GM19467 (cell line): Measurements from ENCODE around the gene MPIG6B.

Experiments
- ATAC-seq: cut with Tn5 transposase; IDR thresholded peaks from one replicate; pipeline ENCODE4 v1.9.1; 2021; ENCODE audit warnings: mild to moderate bottlenecking, moderate library complexity; ENCODE audit not compliant: unreplicated experiment

The MPIG6B gene

GRCh38 chr6:31765559-31765909 is 42.4 kb downstream of the MPIG6B start:
- no peak for ATAC-seq

DNA sequence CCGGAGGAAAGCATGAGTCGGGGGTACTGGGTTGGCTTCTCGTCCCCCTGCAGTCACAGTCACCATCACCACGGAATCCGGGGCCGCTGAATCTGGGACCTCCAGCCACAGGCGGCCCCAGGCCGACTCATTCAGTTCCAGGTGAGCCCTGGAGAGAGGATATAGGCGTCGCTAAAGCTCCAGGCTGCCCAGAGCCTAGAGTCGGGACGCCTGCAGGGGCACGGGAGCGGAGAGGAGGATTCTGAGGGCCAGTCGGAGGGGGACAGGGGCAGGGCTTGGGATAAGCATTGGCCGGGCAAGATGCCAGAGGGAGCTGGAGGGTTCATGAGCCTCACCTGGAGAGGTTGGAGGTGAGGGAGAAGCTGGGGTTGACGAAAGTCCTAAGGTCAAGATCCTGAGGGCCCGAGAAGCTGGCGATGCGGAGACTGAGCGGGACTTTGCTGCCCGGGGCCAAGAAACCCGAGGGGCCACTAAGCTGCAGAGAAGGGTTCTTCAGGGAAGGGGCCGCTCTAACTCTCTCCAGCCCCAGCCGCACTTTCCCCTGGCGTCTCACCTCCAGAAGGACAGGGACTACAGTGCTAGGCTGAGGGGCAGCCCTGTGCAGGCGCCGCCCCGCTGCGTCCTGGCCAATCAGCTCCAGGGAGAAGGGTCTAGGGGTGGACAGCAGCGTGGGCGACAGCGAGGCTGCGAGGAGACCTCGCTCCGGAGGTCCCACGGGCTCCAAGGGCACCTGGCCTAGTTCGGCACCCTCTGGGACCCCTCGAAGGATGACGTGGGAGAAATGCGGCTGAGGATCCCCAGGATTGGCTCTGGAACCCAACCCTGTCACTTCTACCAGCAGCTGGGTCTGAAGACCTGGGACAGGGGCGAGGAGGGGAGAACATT is 43.0 kb downstream of the MPIG6B start:
- no peak for ATAC-seq

DNA sequence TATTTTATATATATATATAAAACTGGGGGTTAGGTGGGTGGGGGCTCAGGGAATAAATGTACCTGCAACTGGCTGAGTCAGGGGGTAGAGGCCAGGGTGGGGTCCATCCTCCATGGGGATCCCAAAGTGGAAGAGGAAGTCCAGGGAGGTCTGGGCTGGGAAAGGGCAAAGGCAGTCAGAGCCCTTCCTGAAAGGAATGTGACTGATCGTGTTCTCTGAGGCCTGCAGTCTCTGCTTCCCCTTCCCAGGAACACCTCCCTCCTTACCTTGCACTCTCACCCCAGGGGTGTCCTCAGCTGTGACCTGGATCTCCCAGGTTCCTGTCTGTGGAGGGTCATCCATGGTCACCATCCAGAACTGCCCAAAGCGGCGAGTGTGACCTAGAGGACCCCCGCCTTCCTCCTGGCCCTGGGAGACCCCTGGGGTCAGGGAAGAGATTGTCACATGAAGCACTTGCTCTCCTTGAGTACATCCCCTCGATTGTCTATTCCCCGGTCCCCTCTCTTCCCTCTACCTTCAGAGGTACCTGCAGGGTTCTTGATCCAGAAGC is 44.0 kb downstream of the MPIG6B start:
- ATAC-seq, result no peak

DNA sequence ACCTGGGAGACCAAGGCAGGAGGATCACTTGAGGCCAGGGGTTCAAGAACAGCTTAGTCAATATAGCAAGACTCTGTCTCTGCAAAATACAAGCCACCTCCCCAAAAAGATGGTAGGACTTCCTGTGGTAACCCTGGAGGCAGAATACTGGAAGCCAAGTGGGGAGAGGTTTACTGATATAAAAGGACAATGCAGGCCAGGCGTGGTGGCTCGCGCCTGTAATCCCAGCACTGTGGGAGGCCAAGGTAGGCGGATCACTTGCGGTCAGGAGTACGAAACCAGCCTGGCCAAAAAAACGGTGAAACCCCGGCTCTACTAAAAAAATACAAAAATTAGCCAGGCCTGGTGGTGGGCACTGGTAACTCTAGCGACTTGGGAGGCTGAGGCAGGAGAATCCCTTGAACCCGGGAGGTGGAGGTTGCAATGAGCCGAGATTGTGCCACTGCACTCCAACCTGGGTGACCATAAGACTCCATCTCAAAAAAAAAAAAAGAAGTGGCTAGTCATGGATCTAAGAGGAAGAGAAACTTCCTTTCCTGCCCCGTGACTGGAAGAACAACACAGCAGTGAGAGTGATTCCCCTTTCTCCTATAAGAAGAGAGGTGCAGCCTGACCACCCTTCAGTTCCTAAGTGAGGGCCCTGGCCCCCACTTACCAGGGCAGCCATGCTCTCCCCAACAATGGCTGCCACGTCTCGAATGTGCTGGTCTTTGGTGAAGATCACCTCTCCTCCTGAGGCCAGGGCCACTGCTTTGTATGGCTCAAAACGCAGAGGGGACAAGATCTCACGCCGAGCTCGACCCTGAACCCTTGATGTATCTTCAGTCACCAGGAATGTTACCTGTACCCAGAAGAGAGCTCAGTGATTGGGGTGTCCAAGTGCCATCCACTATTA is 45.4 kb downstream of the MPIG6B start:
- ATAC-seq, result no peak

- ATAC-seq, result no peak
Observed at GRCh38 chr6:31769684-31770371, 46.7 kb downstream of the MPIG6B start.

GRCh38 chr6:31770860-31771259 is 47.7 kb downstream of the MPIG6B start:
- no peak for ATAC-seq

DNA sequence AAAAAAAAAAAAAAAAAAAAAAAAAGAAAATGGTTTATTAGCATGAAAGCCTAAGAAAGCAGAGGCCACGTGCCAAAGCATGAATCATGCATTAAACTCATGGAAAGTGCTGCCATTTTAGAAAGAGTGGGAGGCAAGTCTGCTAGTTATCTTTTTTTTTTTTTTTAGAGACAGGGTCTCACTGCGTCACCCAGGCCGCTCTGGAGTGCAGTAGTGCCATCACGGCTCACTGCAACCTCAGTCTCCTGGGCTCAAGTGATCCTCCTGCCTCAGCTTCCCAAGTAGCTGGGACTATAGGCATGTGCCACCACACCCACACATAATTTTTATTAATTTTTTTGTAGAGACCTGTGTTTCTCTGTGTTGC is 48.8 kb downstream of the MPIG6B start:
- no peak for ATAC-seq

- no peak for ATAC-seq
Observed at GRCh38 chr6:31775184-31775583, 52.0 kb downstream of the MPIG6B start.

DNA sequence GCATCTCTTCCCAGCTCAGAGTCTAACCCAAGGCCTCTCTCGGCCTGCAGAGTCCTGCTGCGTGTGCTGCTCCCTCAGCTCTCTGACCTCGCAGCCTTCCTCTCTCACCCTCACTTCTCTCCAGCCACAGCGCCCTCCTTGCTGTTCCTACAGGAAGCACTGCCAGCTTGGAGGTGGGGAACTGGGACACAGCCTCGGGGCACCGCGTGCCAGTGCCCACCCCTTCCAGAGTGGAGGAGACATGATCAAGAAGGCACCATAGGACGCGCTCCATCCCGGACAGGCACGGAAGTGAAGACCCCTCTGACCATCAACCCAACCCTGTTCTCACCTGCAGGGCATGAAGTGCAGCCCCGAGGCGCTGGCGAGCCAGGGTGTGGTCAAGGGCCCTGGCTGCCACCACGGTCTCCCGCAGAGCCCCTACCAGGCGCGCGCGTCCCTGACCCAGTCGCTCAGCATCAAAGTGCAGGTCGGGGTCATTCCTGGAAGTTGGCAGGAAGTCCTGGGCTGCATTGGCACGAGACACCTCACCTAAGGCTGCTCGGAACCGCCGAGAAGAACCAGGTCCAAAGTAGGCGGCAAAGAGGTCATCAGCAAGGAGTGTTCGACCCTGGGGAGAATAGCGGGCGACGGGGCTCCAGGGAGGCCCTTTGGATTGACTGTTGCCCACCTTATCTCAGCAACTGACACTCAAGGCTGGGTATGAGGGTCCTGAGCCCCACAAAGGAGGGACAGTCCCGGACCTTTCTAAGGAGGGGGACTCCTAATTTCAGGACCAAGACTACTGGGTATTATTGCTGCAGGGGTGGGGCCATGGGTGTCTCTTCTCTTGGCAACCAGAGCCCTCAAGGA is 52.7 kb downstream of the MPIG6B start:
- no peak for ATAC-seq
